ENCODE measurements around the gene PCNX4.
"Not testable (repeated sequence)": the region's sequence is repeated elsewhere in the genome, so short reads cannot be mapped to it uniquely, and the experiment has no call there.

The PCNX4 gene

DNA sequence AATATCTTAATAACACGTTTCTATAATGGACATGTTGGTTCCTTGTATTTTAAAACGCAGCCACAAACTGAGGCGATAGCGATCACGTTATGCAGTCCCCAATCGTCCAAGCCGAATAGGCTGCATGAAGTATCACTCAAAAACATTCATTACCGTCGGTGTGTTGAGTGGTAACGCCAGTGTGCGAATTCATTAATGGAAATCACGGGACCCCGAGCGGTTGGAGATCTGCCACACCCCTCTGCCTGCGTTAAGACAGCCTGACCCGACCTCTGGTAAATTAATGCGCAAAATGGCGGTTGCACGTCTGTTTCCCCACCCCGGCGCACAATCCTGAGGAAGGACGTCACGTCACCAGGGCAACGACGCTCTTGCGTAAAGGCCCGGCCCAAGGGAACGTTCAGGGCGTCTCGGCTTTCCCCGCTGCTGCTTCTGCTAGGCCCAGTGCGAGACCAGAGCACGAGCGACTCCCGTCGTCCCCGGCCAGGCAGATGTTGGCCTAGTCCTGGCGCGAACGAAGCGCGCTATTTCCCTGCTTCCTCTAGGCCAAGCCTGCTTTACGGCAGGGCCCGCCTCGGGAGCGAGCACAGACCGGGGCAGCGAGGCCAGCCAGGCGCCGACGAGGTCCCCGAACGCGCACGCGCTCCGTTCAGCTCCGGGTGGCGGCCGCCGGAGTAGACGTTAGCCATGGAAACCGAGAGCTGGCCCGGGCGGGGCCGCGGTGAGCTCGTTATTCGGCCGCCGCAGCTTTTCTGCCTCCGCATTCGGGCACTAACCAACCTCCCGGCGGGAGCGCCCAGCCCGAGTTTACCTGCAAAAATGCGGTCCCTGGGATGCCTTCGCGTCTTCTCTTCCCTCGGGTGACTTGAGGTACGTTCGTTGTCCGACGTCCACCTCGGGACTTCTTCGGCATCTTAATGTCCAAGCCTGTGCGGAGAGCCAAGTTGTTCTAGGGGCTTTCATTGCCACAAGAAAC lies at the start of gene PCNX4:
Gene PCNX4 (plus strand): TSS at position 374 of the 976 bp plus-strand sequence. CDS start 15,716 bp downstream, outside the sequence.
- in situ Hi-C loops (cut with MboI; ENCODE audit: low sequenced_read_pairs), result no loop called here

- in situ Hi-C loops (cut with MboI; ENCODE audit: low sequenced_read_pairs), result not testable (repeated sequence)
Measured at GRCh38 chr14:60047976-60048375, 43.7 kb upstream of the PCNX4 start.

DNA sequence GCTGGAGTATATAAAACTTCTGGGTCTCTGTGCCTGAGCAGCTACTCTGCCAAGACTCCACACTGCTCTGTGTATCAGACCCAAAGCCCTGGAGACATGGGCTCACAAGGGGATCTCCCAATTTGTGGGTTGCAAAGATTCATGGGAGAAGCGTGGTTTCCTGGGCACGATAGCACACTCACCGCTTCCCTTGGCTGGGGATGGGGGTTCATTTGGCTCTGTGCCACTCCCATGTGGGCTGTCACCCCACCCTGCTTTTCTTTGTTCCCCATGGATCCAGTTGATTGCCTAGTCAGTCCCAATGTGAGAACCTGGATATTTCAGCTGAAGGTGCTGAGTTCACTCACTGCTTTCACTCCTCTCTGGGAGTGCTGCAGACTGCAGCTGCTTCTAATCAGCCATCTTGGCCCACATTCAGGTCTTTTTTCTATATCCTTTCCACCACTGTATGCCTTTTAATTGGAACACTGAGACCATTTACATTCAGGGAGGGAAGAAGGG lies 40.0 kb upstream of the PCNX4 start:
- in situ Hi-C loops (cut with MboI; ENCODE audit: low sequenced_read_pairs), result loop anchor here (25.0 kb wide), 1 partner anchor 136 kb away; no protein-coding TSS in a partner anchor

DNA sequence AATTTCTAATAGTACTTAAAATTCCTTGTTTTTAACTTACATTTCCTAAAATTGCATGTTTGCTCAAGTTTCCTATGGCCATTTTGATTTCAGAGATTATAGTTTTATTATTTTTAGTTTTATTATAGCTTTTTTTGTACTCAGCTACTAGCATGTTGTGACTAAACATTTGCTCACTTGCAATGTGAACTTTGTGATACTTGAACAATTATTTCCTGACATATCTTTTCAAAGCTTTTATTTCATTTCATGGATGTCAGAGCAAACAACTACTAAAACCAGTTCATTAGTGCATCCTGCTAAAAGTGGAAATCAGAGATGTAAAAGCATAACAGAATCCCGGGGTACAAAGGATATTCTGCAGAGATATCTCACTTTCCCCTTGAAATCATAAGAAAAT lies 33.6 kb upstream of the PCNX4 start:
- in situ Hi-C loops (cut with MboI; ENCODE audit: low sequenced_read_pairs), result loop anchor here (25.0 kb wide), 1 partner anchor 129 kb away; no protein-coding TSS in a partner anchor

DNA sequence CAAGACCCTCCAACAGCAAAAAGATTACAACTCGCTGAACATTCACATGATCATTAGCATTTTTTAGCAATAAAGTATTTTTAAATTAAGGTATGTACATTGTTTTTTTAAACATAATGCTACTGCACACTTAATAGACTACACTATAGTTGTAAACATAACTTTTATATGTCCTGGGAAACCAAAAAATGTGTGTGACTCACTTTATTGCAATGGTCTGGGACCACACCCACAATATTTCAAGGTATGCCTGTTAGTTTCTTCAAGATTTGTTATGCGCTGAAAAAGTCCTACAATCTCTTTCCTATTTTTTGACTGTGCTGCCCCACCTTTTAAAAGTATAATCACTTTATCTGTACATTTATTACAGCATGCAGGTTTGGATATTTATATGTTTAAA lies 30.4 kb upstream of the PCNX4 start:
- in situ Hi-C loops (cut with MboI; ENCODE audit: low sequenced_read_pairs), result loop anchor here (25.0 kb wide), 1 partner anchor 126 kb away; no protein-coding TSS in a partner anchor

DNA sequence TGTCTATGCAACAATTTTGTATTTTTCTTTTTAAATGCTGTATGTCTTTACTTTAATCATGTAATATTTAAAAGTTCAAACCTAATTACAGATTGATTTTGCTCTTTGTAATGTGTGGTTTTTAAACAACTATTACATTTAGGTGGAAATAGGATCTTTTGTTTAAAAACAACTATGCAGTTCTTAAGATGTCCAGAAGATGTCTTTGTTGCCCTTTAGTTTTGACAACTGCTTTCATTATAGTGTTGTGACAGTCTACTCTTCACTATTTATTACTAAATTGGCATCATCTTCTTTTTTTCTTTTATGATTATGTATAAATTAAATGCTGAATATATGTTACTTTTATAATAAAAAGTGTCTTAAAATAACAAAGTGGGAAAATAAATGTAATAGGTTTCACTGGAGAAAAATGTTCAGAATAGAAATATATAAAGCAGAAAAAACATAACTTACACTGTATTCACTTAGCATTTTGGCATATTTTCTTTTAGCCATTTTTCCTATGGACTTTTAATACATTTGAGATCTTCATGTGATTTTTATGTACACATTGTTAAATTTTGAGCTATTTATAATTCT lies 27.1 kb upstream of the PCNX4 start:
- in situ Hi-C loops (cut with MboI; ENCODE audit: low sequenced_read_pairs), result loop anchor here (25.0 kb wide), 1 partner anchor 123 kb away; no protein-coding TSS in a partner anchor

DNA sequence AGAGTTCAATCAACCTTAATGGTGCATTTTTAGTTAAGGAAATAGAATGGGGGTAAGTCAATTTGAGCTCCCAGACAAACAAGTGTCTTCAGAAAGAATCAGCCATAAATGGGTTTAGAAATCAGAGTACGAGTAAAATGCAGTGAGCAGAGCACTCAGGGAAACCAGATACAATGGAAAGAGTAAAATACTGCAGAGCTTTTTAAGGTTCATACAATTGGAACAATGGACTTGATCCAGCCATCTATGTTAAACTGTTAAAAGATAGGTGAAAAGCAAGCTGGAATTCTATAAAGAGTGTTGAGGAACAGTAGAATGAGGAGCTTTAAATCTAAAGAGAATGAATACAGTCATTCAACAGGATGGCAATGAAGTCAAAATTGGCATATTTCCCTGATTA lies 23.8 kb upstream of the PCNX4 start:
- in situ Hi-C loops (cut with MboI; ENCODE audit: low sequenced_read_pairs), result loop anchor here (25.0 kb wide), 1 partner anchor 119 kb away; no protein-coding TSS in a partner anchor

GRCh38 chr14:60079723-60080122 lies 12.0 kb upstream of the PCNX4 start:
- in situ Hi-C loops (cut with MboI; ENCODE audit: low sequenced_read_pairs), result no loop called here

GRCh38 chr14:60085085-60085484 lies 6.6 kb upstream of the PCNX4 start:
- in situ Hi-C loops (cut with MboI; ENCODE audit: low sequenced_read_pairs), result no loop called here

DNA sequence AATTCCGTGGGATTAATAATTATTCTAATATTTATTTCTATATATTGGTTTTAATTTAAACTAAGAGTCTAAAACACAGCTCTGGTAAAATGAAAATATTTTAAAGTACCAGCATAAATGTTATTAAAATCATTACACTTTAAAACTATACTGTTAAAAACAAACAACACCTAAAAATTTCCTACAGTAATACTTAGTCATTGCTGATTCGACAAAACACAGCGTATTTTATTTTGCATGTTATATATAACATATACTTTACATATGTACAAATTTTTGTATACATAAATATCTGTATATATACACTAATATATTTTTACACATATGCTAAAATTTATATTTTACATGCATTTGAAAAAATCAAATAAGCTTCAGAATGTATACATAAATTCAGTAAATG lies 6.0 kb upstream of the PCNX4 start:
- in situ Hi-C loops (cut with MboI; ENCODE audit: low sequenced_read_pairs), result no loop called here

DNA sequence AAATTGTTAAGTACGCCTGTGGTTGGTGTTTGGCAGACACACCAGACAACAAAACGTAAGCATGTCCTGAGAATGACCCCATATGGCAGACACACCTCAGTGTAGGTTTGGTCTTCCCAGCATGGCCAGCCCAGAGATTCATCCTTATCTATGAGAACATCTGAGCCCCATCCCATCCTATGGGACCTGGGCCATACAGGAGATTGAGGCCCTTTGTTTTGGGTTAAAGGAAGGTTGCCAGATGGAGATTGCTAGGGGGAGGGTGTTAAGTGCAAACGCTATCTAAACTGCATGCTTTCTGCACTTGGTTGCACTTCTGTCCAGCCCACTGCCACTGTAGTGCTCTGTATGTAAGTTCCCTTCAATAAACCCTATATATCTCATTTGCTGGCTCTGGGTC lies 4.1 kb upstream of the PCNX4 start:
- in situ Hi-C loops (cut with MboI; ENCODE audit: low sequenced_read_pairs), result no loop called here

- in situ Hi-C loops (cut with MboI; ENCODE audit: low sequenced_read_pairs), result no loop called here
Measured at GRCh38 chr14:60089221-60089620, 2.5 kb upstream of the PCNX4 start.

- in situ Hi-C loops (cut with MboI; ENCODE audit: low sequenced_read_pairs), result no loop called here
Measured at GRCh38 chr14:60090864-60091519, 731 bp upstream of the PCNX4 start.

DNA sequence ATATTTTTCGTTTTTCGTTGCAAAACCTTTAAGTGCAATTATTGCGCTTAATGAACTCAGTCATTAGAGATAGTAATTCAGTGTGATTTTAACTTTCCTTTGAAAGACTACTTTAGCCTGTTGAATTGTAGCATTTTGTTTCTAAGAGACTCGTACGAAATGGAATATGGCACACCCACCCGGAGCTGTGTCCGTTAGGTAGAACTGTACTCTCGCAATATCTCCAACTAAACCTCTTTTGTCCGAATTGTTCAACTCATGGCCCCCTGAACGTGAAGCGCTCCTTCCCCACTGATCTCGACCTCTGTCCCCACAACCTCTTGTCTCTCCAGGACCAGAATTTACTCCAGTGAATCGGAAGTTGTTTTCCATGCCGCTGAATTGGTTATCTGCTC lies 800 bp downstream of the PCNX4 start:
- in situ Hi-C loops (cut with MboI; ENCODE audit: low sequenced_read_pairs), result no loop called here

DNA sequence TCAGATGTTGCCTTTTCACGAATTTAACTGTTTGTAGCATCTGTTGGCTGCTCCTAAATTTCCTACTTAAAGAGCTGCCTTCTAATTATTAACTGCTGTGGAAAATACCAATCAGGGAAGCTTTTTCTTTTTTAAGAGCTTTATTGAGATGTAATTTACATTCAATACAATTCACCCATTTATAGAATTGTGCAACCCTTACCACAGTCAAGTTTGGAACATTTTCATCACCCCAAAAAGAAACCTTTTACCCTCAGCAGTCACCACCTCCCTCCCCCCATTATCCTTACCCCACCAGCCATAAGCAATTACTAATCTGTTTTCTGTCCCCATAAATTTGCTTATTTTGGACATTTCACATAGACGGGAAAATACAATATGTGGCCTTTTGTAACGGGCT lies 1.4 kb downstream of the PCNX4 start:
- in situ Hi-C loops (cut with MboI; ENCODE audit: low sequenced_read_pairs), result no loop called here

GRCh38 chr14:60093606-60094005 lies 1.9 kb downstream of the PCNX4 start:
- in situ Hi-C loops (cut with MboI; ENCODE audit: low sequenced_read_pairs), result no loop called here

DNA sequence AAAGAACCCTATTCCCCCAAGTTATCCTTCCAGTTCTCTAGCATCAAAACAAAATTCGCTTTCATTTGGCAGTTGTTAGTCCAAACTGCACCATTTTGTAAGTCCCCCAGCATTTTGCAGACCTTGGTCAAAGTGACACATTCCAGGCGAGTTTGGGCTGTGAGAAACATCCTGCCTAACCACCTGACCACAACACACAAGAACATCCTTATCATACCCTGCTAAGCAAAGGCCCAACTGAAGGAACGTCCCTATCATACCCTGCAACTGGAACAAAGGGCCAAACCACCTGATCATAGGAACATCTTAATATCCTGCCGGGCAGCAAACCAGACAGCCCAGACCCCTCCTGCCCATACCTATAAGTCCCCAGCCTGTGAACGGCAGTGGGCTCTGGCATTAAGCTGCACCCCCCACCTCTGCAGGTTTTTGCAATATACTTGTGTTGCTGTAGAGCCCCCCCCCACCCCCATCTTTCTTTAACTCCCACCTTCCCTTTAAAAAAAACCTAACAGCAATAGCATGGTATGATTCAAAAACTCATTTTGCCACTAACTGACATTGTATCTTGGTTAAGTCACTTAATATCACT lies 2.7 kb downstream of the PCNX4 start:
- in situ Hi-C loops (cut with MboI; ENCODE audit: low sequenced_read_pairs), result no loop called here

DNA sequence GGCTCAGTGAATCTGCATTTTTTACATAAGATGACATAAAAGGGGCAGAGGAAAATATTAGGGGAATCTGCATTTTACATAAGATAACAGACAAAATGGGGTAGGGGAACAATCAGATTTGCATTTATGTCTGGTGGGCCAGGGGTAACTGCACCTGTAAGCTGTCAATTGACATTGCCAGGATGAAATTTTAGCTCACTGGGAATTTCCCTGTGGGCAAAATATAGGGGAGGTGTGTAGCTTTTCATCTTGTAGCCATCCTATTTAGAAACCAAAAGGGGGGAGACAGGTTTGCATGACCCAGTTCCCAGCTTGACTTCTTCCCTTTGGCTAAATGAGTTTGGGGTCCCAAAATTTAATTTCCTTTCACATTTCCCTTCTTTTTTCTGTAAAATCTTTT lies 3.5 kb downstream of the PCNX4 start:
- in situ Hi-C loops (cut with MboI; ENCODE audit: low sequenced_read_pairs), result no loop called here

DNA sequence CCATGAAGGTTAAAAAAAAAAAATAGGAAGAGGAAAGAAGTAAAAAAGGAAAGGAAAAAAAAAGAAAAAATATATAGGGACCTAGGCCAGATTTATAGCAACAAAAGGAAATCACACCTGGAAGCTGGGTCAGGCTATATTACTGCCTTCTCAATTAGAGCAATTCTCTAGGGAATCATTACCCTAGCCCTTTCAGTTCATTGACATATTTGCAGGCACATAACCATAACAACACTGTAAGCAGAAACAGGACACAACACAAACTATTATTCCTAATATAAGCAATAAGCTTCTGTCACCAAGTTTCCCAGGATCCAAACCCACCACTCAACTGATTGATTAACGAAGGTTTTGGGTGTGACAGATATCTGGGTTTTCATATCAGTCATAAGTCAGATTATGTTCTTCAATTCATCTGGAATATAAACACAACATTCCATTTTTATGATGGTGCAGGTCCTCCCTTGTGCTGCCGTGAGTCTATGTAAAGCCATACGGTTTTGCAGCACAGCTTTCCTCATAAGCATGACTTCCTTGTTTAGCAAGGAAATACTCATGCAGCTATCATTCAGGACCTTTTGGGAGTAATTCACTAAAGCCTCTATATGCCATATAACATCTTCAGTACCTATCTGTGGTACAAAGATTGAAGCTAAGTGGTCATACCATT lies 4.2 kb downstream of the PCNX4 start:
- in situ Hi-C loops (cut with MboI; ENCODE audit: low sequenced_read_pairs), result no loop called here

GRCh38 chr14:60097974-60098373 lies 6.3 kb downstream of the PCNX4 start:
- in situ Hi-C loops (cut with MboI; ENCODE audit: low sequenced_read_pairs), result no loop called here
